Measurements from ENCODE around the gene FHDC1.
A peak's percentile ranks its signal among the peaks of the same experiment; 100 is the strongest.

FHDC1 gene

GRCh38 chr4:152996111-152996571 is 60.0 kb downstream of the FHDC1 start:
- H4K5ac ChIP-seq (ENCODE audit: low read length): no peak overlapping the region
- no CpG with 5 or more reads among the region's 8 CpGs for WGBS (ENCODE audit: extremely low coverage, insufficient coverage, low lambda C conversion rate)

DNA sequence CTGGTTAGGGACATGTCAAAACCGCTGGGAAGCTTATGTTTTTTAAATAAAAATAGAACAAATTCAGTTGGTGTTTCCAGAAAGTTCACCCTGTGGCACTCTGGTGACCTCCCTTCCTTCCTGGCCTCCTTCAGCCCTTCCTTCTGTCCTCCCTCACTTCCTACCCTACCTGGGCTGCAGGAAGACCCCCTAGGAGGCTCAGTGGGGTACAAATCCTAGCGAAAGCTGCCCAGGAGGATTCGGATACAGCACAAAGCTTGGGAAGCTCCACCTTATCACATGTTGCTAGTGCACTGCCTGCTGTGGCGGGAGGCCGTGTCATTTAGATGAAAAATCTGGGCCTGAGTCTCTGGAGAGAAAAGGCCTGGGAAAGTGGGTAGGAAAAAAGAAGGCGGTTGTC is 60.5 kb downstream of the FHDC1 start:
- Histone ChIP-seq H2BK15ac (replicated peaks; ENCODE audit: low read depth) (no peak overlapping the region), H2BK5ac (ENCODE audit: low read length) (no peak overlapping the region), H3K4me3 (ENCODE audit: low read length) (no peak overlapping the region), H2BK120ac (ENCODE audit: low read depth, low read length) (no peak overlapping the region), H3K4me2 (ENCODE audit: low read length) (no peak overlapping the region), H4K5ac (ENCODE audit: low read length) (no peak overlapping the region), H3K18ac (ENCODE audit: low read length) (peak overlapping the region; percentile 36), H4K8ac (ENCODE audit: low read depth, low read length) (no peak overlapping the region), H3K79me2 (ENCODE audit: control insufficient read depth, insufficient read depth, low read length) (no peaks in the 10 kb centered on the region), H3K23ac (ENCODE audit: low read length) (no peak overlapping the region), H3K27me3 (ENCODE audit: insufficient read depth, low read length, poor library complexity) (no peaks in the 10 kb centered on the region), H2AK5ac (ENCODE audit: low read length) (no peak overlapping the region), H3K4me1 (ENCODE audit: control insufficient read depth, low read depth, low read length) (peaks cover 5% of the 10 kb centered on the region), H3K56ac (ENCODE audit: low read length) (peak overlapping the region; percentile 37), H3K4ac (ENCODE audit: low read depth, low read length) (no peak overlapping the region), H3K36me3 (ENCODE audit: control insufficient read depth, insufficient read depth, low read length) (no peaks in the 10 kb centered on the region), H3K9ac (ENCODE audit: low read length) (no peak overlapping the region), H3K27ac (ENCODE audit: low read depth, low read length) (no peak overlapping the region), H3K79me1 (ENCODE audit: low read length) (no peaks in the 10 kb centered on the region)
- no CpG with 5 or more reads among the region's 6 CpGs for WGBS (ENCODE audit: extremely low coverage, insufficient coverage, low lambda C conversion rate)
- DNase-seq: no peak

More at GRCh38 chr4:152996111-152996571, 60.0 kb downstream of the FHDC1 start:
- no peak for DNase-seq
- no peaks in the 10 kb centered on the region for H3K27me3 ChIP-seq (ENCODE audit: insufficient read depth, low read length, poor library complexity)
- no peak overlapping the region for H3K27ac ChIP-seq (ENCODE audit: low read depth, low read length)
- no peak overlapping the region for H3K23ac ChIP-seq (ENCODE audit: low read length)
- no peak overlapping the region for H3K9ac ChIP-seq (ENCODE audit: low read length)
- H3K36me3 ChIP-seq (ENCODE audit: control insufficient read depth, insufficient read depth, low read length): no peaks in the 10 kb centered on the region
- no peak overlapping the region for H2BK5ac ChIP-seq (ENCODE audit: low read length)
- H2BK15ac ChIP-seq (replicated peaks; ENCODE audit: low read depth): no peak overlapping the region
- no peak overlapping the region for H4K8ac ChIP-seq (ENCODE audit: low read depth, low read length)
- H3K4ac ChIP-seq (ENCODE audit: low read depth, low read length): no peak overlapping the region
- no peak overlapping the region for H3K4me2 ChIP-seq (ENCODE audit: low read length)
- H3K79me2 ChIP-seq (ENCODE audit: control insufficient read depth, insufficient read depth, low read length): no peaks in the 10 kb centered on the region
- H3K4me3 ChIP-seq (ENCODE audit: low read length): no peak overlapping the region
- peak overlapping the region; percentile 36 for H3K18ac ChIP-seq (ENCODE audit: low read length)
- no peak overlapping the region for H2AK5ac ChIP-seq (ENCODE audit: low read length)
- no peaks in the 10 kb centered on the region for H3K79me1 ChIP-seq (ENCODE audit: low read length)
- no peak overlapping the region for H2BK120ac ChIP-seq (ENCODE audit: low read depth, low read length)
- H3K56ac ChIP-seq (ENCODE audit: low read length): peak overlapping the region; percentile 37
- peaks cover 5% of the 10 kb centered on the region for H3K4me1 ChIP-seq (ENCODE audit: control insufficient read depth, low read depth, low read length)

DNA sequence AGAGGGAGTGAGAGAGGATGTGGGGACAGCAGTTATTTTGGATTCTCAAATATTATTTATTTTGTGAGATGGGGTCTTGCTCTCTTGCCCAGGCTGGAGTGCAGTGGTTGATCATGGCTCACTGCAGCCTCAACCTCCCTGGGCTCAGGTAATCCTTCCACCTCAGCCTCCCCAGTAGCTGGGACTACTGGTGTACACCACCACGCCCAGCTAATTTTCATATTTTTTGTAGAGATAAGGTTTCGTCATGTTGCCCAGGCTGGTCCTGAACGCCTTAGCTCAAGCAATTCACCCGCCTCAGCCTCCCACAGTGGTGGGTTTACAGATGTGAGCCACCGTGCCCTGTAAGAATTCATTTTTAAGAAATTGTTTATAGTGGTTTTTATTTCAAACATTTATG is 61.2 kb downstream of the FHDC1 start:
- no peak overlapping the region for H3K4me3 ChIP-seq (ENCODE audit: low read length)
- peaks cover 5% of the 10 kb centered on the region for H3K4me1 ChIP-seq (ENCODE audit: control insufficient read depth, low read depth, low read length)
- no peak overlapping the region for H4K8ac ChIP-seq (ENCODE audit: low read depth, low read length)
- H3K4ac ChIP-seq (ENCODE audit: low read depth, low read length): no peak overlapping the region
- H2BK5ac ChIP-seq (ENCODE audit: low read length): no peak overlapping the region
- H3K27me3 ChIP-seq (ENCODE audit: insufficient read depth, low read length, poor library complexity): no peaks in the 10 kb centered on the region
- H2BK120ac ChIP-seq (ENCODE audit: low read depth, low read length): no peak overlapping the region
- H3K56ac ChIP-seq (ENCODE audit: low read length): no peak overlapping the region
- no peak overlapping the region for H3K18ac ChIP-seq (ENCODE audit: low read length)
- no peak for DNase-seq
- H4K5ac ChIP-seq (ENCODE audit: low read length): no peak overlapping the region
- no peak overlapping the region for H3K23ac ChIP-seq (ENCODE audit: low read length)
- H3K4me2 ChIP-seq (ENCODE audit: low read length): no peak overlapping the region
- H3K9ac ChIP-seq (ENCODE audit: low read length): no peak overlapping the region
- no CpG with 5 or more reads among the region's 5 CpGs for WGBS (ENCODE audit: extremely low coverage, insufficient coverage, low lambda C conversion rate)
- H3K79me2 ChIP-seq (ENCODE audit: control insufficient read depth, insufficient read depth, low read length): no peaks in the 10 kb centered on the region
- no peak overlapping the region for H3K27ac ChIP-seq (ENCODE audit: low read depth, low read length)
- no peaks in the 10 kb centered on the region for H3K36me3 ChIP-seq (ENCODE audit: control insufficient read depth, insufficient read depth, low read length)
- no peaks in the 10 kb centered on the region for H3K79me1 ChIP-seq (ENCODE audit: low read length)
- no peak overlapping the region for H2AK5ac ChIP-seq (ENCODE audit: low read length)
- no peak overlapping the region for H2BK15ac ChIP-seq (replicated peaks; ENCODE audit: low read depth)

GRCh38 chr4:152997771-152998487 is 61.8 kb downstream of the FHDC1 start:
- Histone ChIP-seq H3K23ac (ENCODE audit: low read length) (peak overlapping the region; percentile 15), H2BK15ac (replicated peaks; ENCODE audit: low read depth) (no peak overlapping the region), H2BK120ac (ENCODE audit: low read depth, low read length) (no peak overlapping the region), H3K27me3 (ENCODE audit: insufficient read depth, low read length, poor library complexity) (no peaks in the 10 kb centered on the region), H3K79me1 (ENCODE audit: low read length) (no peaks in the 10 kb centered on the region), H3K27ac (ENCODE audit: low read depth, low read length) (no peak overlapping the region), H3K79me2 (ENCODE audit: control insufficient read depth, insufficient read depth, low read length) (no peaks in the 10 kb centered on the region), H3K18ac (ENCODE audit: low read length) (no peak overlapping the region), H3K4me1 (ENCODE audit: control insufficient read depth, low read depth, low read length) (peaks cover 5% of the 10 kb centered on the region), H3K9ac (ENCODE audit: low read length) (no peak overlapping the region), H3K4me3 (ENCODE audit: low read length) (no peak overlapping the region), H3K4me2 (ENCODE audit: low read length) (no peak overlapping the region), H3K4ac (ENCODE audit: low read depth, low read length) (no peak overlapping the region), H2BK5ac (ENCODE audit: low read length) (no peak overlapping the region), H3K36me3 (ENCODE audit: control insufficient read depth, insufficient read depth, low read length) (no peaks in the 10 kb centered on the region), H2AK5ac (ENCODE audit: low read length) (no peak overlapping the region), H4K5ac (ENCODE audit: low read length) (no peak overlapping the region), H4K8ac (ENCODE audit: low read depth, low read length) (no peak overlapping the region), H3K56ac (ENCODE audit: low read length) (no peak overlapping the region)
- no peak for DNase-seq
- no CpG with 5 or more reads among the region's 17 CpGs for WGBS (ENCODE audit: extremely low coverage, insufficient coverage, low lambda C conversion rate)

DNA sequence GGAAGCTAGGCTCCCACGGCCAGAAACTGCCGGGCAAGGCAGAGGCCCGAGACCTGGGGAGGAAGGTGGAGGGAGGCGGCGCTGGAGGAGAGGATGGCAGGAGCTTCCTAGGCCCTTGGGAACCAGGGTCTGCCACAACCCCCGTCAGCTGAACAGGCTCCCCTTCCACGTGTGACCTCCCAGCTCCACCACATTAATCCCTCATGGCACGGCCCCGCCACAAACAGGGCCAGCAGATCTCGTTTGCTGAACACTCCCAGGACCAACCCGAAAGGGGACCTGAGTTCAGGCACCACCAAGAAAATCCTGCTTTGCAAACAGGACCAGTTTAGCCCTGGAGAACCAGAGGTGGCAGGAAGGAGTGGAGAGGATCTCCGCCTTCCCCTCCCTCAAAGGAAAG is 62.7 kb downstream of the FHDC1 start:
- no peak overlapping the region for H3K27ac ChIP-seq (ENCODE audit: low read depth, low read length)
- H3K4me2 ChIP-seq (ENCODE audit: low read length): no peak overlapping the region
- H3K18ac ChIP-seq (ENCODE audit: low read length): no peak overlapping the region
- no peaks in the 10 kb centered on the region for H3K27me3 ChIP-seq (ENCODE audit: insufficient read depth, low read length, poor library complexity)
- no peak overlapping the region for H2BK5ac ChIP-seq (ENCODE audit: low read length)
- no peak for DNase-seq
- H3K23ac ChIP-seq (ENCODE audit: low read length): no peak overlapping the region
- no peak overlapping the region for H2AK5ac ChIP-seq (ENCODE audit: low read length)
- H3K56ac ChIP-seq (ENCODE audit: low read length): no peak overlapping the region
- peaks cover 5% of the 10 kb centered on the region for H3K4me1 ChIP-seq (ENCODE audit: control insufficient read depth, low read depth, low read length)
- H4K8ac ChIP-seq (ENCODE audit: low read depth, low read length): no peak overlapping the region
- WGBS (ENCODE audit: extremely low coverage, insufficient coverage, low lambda C conversion rate): no CpG with 5 or more reads among the region's 12 CpGs
- H3K79me2 ChIP-seq (ENCODE audit: control insufficient read depth, insufficient read depth, low read length): no peaks in the 10 kb centered on the region
- H2BK120ac ChIP-seq (ENCODE audit: low read depth, low read length): no peak overlapping the region
- no peak overlapping the region for H3K9ac ChIP-seq (ENCODE audit: low read length)
- no peaks in the 10 kb centered on the region for H3K36me3 ChIP-seq (ENCODE audit: control insufficient read depth, insufficient read depth, low read length)
- no peaks in the 10 kb centered on the region for H3K79me1 ChIP-seq (ENCODE audit: low read length)
- no peak overlapping the region for H4K5ac ChIP-seq (ENCODE audit: low read length)
- no peak overlapping the region for H3K4ac ChIP-seq (ENCODE audit: low read depth, low read length)
- no peak overlapping the region for H3K4me3 ChIP-seq (ENCODE audit: low read length)
- H2BK15ac ChIP-seq (replicated peaks; ENCODE audit: low read depth): no peak overlapping the region
